IPS-NIHi7 (cell line): Measurements from ENCODE around the gene HLA-C.
"Not testable (repeated sequence)": the region's sequence is repeated elsewhere in the genome, so short reads cannot be mapped to it uniquely, and the experiment has no call there.

Experiments used
- DNase-seq: peaks from one replicate; pipeline ENCODE4 v3.0.0; 2012; ENCODE audit warnings: mixed read lengths; ENCODE audit errors: extremely low spot score

HLA-C gene

DNA sequence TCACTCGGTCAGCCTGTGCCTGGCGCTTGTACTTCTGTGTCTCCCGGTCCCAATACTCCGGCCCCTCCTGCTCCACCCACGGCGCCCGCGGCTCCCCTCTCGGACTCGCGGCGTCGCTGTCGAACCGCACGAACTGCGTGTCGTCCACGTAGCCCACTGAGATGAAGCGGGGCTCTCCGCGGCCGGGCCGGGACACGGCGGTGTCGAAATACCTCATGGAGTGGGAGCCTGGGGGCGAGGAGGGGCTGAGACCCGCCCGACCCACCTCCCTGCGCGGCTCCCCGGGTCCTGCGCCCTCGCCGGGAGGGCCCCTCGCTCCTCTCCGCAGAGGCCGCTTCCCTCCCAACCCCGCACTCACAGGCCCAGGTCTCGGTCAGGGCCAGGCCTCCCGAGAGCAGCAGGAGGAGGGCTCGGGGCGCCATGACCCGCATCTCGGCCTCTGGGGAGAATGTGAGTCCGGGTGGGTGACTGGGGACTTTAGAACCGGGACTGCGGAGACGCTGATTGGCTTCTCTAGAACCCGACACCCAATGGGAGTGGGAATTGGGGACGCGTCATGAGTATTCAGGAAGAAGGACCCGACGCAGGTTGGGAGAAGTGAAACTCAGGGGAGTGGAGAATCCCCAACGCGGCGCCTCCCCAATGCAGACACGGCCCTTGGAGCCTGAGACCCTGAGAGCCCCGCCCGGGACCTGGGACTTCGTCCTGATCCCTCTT, at the start of gene HLA-C:
HLA-C (minus strand) TSS at position 452 of the 717 bp plus-strand sequence; CDS start at position 431, 21 bp downstream.
- DNase-seq, result peak; percentile 96

DNA sequence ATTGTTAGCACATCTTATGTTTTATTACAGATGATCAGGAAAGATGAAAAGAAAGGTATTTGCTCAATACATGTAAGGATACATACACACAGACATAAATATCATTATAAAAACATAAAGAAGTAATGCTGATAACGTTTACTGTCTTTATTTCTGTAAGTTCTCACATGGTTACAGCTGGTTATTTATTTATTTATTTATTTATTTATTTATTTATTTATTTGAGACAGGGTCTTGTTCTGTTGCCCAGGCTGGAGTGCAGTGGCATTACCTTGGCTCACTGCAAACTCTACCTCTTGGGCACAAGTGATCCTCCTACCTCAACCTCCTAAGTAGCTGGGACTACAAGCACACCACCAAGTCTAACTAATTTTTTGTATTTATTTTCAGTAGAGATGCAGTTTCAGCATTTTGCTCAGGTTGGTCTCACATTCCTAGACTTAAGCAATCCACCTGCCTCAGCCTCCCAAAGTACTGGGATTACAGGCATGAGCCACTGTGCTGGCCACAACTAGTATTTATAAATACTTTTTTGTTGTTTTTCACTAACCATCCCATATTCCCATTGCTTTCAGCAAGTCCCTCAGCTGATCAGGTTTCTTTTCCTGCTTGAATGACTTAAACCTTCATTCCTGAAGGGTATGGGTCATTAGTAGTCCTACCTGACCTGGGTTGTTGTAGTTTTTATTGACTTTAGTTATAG, 49.3 kb upstream of the HLA-C start:
- no peak for DNase-seq

DNA sequence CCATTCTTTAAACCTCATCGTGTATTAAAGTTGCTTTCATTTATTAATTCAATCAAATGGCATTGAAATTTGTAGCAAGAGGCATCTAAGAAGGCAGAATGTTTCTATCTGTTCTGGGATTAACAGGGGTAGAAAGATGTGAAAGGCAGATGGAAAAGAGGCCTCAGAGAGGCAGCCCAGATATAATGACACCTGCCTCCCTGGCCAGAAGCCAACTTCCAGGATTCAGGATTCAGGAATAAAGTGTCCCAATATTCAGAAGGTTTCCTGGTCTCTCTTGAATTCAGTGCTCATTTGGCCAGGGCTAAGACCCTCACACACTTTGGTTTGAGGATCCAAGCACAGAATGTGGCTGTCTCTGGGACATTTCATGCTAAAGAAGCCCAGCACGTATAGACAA, 45.1 kb upstream of the HLA-C start:
- DNase-seq, result no peak

- DNase-seq, result no peak
Measured at GRCh38 chr6:31309641-31310040, 37.7 kb upstream of the HLA-C start.

DNA sequence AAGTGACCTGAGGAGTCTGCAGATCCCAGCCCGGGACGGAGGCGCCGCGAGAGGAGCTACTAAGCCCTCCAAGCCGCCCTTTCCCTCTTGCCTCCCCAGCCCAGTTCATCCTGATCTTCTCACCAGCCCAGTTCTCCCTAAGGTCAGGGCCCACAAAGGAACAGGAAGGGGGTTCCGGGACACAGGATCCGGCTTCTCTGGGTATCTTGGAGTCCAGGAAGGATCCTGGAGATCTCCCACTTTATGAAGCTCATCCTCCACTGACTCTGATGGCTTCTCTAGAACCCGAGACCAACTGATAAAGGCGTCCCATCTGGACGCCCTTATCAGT, 36.9 kb upstream of the HLA-C start:
- DNase-seq, result peak; percentile 16

GRCh38 chr6:31308050-31308844, 36.4 kb upstream of the HLA-C start:
- peak; percentile 86 for DNase-seq

GRCh38 chr6:31307669-31308049, 35.8 kb upstream of the HLA-C start:
- no peak for DNase-seq

GRCh38 chr6:31305703-31306219, 33.9 kb upstream of the HLA-C start:
- no peak for DNase-seq

DNA sequence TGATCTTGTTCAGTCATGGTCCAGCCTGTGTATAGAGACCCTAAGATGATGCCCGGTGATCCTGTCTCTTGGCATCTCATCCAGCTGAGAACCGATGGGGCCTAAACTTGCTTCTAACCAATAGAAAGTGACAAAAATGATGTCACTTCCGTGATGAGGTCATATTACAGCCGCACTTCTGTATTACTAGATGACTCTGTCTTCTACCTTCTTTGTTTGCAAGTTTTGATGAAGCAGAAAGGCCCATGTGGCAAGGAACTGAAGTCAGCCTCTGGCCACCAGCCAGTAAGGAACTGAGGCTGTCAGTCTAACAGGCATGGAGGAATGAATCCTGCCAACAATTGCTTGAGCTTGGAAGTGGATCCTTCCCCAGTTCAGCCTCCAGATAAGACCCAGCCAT, 32.8 kb upstream of the HLA-C start:
- DNase-seq, result no peak

GRCh38 chr6:31300797-31301196, 28.9 kb upstream of the HLA-C start:
- no peak for DNase-seq

GRCh38 chr6:31299947-31300346, 28.1 kb upstream of the HLA-C start:
- DNase-seq, result no peak

DNA sequence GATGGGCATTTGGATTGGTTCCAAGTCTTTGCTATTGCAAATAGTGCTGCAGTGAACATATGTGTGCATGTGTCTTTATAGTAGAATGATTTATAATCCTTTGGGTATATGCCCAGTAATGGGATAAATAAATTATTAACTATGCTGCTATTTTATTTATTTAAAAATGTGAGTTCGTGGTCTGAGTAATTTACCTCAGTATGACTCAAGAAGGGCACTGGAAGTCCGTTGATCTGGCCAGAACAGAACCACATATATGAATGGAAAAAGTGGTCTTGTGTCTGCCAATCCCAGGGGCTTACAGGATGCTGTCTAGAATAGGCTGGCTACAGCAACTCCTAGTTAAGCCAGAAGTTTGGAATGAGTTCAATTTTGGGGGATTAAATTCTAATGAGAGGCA, 27.6 kb upstream of the HLA-C start:
- no peak for DNase-seq

DNA sequence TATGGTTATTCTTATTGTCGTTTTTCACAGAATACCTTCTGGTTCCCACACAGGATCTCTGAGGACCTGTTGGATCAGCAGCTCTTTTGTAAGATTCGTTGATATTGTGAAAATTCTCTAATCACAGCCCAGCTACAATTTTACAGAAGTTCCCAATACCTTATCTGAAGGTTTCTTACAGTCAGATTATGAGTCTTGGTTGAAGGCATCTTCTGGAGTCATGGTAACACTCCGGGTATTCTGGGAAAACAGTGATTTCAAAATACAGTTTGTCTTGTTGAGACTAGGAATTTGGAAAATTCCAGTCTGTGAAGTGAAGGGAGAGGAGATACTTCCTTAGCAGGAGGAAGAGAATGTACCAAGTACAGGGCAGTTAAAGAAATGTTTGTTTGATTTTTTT, 22.2 kb upstream of the HLA-C start:
- DNase-seq, result no peak

DNA sequence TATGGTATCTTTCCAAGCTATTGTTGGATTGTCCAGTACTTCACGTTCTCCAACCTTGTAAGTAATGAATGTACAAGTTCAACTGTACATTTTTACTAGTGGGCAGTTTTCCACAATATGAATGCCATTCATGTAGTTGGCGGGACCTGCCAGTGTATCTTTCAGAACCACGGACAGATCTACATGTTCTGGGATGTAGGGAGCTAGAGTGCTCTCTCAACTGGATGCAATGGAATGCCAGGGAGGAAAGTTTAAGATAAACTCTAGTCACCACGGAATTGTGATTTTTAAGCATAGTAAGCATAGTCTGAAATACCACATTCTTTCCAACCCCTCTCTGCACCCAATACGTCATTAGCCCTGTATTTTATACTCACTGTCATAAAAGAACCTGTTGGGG, 21.5 kb upstream of the HLA-C start:
- peak; percentile 63 for DNase-seq

DNA sequence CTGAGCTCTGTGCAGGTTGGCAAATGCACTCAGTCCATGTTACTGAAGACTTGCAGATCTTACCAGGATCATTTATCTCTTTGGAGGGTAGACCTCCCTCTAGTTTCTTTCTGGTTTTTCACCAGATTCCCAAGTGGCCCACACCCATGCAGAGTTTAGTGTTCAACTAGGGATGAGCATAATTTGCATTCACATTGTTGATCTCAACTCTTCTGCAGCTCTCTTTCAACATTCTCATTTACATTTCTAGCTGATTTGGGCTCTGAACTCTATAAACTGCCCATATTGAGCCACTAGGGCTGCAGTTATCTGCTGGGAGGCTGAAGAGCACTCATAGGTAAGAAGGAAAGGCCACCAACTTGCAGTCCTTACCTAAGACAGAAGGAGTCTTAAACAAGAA, 17.9 kb upstream of the HLA-C start:
- DNase-seq, result no peak

DNA sequence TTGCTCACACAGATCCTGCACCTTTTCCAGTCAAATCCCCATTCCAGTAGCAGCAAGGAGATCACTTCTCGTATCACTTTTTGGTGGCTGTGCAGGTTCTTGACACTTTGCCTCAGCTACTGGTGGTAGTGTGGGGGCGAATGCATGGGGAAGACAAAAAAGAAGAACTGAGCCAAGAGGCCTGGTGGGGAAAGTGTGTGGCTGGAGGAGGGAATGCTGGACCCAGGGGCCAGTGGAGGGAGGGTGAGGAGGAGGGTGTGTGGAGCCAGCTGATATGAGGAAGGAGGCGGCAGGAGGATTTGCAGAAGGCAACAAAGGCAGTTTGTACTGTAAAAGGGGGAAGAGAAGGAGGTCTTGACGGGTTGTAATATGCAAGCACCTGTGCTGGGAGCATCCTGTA, 15.7 kb upstream of the HLA-C start:
- no peak for DNase-seq

DNA sequence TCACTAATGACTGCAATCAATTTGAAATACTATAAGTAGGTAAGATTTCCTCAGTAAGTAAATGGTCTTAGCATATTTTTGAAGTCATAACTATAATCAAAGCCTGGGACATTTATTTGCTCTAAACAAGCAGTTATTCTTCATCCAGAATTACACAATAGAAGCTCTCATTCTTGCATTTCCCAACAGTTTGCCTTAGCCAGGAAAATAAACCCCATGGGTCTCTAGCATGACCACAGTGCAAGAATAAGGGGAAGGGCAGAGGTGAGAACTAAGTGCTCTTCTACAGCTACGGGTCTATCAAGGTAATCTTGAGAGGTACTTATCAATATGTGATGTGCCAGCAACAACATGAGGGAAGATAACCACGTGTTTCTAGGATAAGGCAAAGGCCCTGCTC, 14.1 kb upstream of the HLA-C start:
- no peak for DNase-seq

GRCh38 chr6:31285486-31285885, 13.6 kb upstream of the HLA-C start:
- DNase-seq, result no peak

GRCh38 chr6:31279647-31280046, 7.8 kb upstream of the HLA-C start:
- DNase-seq, result not testable (repeated sequence)

GRCh38 chr6:31272836-31273626, 1.1 kb upstream of the HLA-C start:
- no peak for DNase-seq

- DNase-seq, result no peak
Measured at GRCh38 chr6:31272436-31272835, 544 bp upstream of the HLA-C start.
